ENCODE measurements around the gene TRIM24.
A peak's percentile ranks its signal among the peaks of the same experiment; 100 is the strongest.

The TRIM24 gene

GRCh38 chr7:138625084-138625848 is 165.2 kb downstream of the TRIM24 start:
- DNase-seq: no peak

DNA sequence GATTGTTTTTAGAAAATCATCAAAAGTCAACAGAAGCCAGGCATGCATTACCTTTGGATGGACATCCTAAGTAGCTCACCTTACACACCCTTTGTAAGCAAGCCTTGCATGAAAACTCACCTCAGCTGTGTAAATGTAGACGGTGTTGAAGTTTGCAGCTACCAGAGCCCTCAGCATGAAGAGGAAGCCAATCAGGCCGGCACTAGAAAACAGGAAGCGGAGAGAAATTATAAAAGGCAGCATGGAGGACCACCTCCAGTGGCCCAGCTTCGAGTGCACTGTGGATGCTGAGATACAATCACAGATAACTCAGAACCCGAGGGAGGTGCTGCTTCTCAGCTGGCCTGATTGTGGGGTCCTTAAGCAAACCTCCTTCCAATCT is 165.8 kb downstream of the TRIM24 start:
- DNase-seq: no peak

DNA sequence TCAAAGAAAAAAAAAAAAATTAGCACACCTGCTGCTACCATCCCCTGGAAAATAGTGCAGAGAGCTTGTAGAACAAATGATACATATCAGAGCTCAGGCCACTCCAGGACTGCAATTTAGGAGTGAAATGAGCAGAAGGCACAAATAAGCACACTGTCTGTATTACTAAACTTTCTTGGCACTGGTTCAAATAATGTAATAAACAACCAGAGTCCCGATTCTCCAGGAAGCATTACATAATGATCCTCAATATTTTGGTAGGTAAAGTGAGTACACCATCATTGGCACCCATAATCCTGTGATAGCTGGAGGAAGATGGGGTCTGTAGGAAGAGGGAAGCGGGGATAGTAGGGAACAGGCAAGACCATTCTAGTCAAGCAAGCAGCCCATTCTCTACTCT is 166.8 kb downstream of the TRIM24 start:
- DNase-seq: no peak

GRCh38 chr7:138627361-138627760 is 167.3 kb downstream of the TRIM24 start:
- DNase-seq: no peak

- DNase-seq: peak in 14 of 56 donors; percentile 1 to 58 (median 22)
Measured at GRCh38 chr7:138630059-138630610, 170.1 kb downstream of the TRIM24 start.

- no peak for DNase-seq
Measured at GRCh38 chr7:138632384-138632783, 172.3 kb downstream of the TRIM24 start.

DNA sequence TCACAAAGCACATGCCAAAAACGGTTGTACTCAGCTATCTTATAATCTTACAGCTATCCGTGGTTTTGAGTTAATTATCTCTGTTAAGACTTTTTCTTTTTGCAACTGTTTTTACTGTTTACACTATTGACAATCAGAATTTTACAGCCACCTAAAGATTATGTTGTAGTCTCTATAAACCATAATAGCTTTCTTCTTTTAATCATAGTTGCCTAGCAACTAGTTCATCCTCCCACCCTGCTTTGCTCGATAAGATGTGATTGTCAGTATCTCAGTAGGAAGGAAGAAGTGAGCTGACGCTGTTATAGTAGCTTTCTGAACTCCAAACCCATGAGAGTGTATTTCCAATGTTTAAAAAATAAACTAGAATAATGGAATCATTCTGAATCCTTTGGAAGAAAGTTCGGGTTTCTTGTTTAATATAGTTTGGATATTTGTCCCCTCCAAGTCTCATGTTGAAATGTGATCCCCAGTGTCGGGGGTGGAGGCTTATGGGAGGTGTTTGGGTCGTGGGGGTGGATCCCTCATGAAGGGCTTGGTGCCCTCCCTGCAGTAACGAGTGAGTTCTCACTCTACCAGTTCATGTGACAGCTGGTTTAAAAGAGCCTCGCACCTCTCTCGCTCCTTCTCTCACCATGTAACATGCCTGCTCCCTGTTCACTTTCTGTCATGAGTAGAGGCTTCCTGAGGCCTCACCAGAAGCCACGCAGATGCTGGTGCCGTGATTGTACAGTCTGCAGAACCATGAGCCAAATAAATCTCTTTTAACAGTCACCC is 173.0 kb downstream of the TRIM24 start:
- DNase-seq: peak in 11 of 56 donors; percentile 3 to 29 (median 9)

All from nucleus accumbens (tissue), 56 donors.